ENCODE data around the gene ODF2. TPM values are rescaled to one million over a fixed set of nuclear protein-coding genes. Genes with fewer than 3 reads are reported as not detected.
A peak's percentile ranks its signal among the peaks of the same experiment; 100 is the strongest.

The ODF2 gene
- total and polyA plus RNA-seq, 9 donors: 9.7 to 26.5 (median 20.3) TPM

DNA sequence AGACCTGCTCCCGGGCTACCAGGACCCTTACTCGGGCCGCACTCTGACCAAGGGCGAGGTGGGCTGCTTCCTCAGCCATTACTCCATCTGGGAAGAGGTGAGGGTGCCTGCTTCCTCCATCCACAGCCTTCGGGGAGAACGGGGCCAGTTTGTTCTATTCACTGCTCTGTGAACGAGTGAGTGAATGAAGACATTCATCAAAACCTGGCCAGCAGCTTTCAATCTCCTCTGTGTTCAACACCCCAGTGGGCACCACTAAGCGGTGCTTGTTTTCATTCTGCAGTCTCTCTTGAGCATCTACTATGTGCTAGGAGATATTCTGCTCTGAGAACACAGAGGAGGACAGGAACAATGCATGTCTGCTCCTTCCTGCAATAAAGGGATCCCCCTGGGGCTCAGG, 24.6 kb upstream of the ODF2 start:
- Histone ChIP-seq H3K36me3 (no peaks in the 10 kb centered on the region), H3K27me3 (no peaks in the 10 kb centered on the region), H3K27ac (no peak overlapping the region), H3K4me3 (no peak overlapping the region), H3K4me1 (ENCODE audit: insufficient read depth) (no peaks in the 10 kb centered on the region), H3K9me3 (no peaks in the 10 kb centered on the region)
- no peak for TF ChIP-seq EP300 (IDR thresholded peaks at IDR 0.05)
- TF ChIP-seq, protein P1, sequence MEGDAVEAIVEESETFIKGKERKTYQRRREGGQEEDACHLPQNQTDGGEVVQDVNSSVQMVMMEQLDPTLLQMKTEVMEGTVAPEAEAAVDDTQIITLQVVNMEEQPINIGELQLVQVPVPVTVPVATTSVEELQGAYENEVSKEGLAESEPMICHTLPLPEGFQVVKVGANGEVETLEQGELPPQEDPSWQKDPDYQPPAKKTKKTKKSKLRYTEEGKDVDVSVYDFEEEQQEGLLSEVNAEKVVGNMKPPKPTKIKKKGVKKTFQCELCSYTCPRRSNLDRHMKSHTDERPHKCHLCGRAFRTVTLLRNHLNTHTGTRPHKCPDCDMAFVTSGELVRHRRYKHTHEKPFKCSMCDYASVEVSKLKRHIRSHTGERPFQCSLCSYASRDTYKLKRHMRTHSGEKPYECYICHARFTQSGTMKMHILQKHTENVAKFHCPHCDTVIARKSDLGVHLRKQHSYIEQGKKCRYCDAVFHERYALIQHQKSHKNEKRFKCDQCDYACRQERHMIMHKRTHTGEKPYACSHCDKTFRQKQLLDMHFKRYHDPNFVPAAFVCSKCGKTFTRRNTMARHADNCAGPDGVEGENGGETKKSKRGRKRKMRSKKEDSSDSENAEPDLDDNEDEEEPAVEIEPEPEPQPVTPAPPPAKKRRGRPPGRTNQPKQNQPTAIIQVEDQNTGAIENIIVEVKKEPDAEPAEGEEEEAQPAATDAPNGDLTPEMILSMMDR (IDR thresholded peaks at IDR 0.05): no peak
- 90 to 93% (median 93%) methylated on average over 8 of the region's 8 CpGs for WGBS, 3 donors
- DNase-seq: no peak
- intact Hi-C loops (cut with DNase I): no loop called here

DNA sequence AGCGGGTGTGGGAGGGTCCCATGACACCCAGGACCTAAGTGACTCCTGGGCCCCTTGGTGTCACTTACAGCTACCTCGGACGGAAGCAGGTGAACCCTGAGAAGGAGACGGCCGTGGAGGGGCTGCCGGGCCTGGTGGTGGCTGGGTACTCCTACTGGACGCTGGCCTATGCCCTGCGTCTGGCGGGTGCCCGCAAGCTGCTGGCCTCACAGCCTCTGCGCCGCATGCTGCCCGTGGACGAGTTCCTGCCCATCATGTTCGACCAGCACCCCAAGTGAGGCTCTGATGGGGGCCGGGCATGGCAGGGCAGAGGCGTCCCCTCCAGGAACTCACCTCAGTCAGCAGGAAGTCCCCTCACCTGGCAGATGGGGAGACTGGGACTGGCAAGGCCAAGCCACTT, 21.5 kb upstream of the ODF2 start:
- intact Hi-C loops (cut with DNase I): no loop called here
- 86 to 91% (median 90%) methylated on average over 14 to 17 of the region's 17 CpGs for whole genome bisulfite sequencing, 3 donors
- H3K9me3 ChIP-seq: no peaks in the 10 kb centered on the region
- TF ChIP-seq EP300 (IDR thresholded peaks at IDR 0.05) (no peak), POLR2A (IDR thresholded peaks at IDR 0.05) (no peak)
- TF ChIP-seq, protein P1 (IDR thresholded peaks at IDR 0.05): no peak
- no peaks in the 10 kb centered on the region for H3K36me3 ChIP-seq
- peaks cover 4% of the 10 kb centered on the region for H3K4me1 ChIP-seq (ENCODE audit: insufficient read depth)
- H3K27me3 ChIP-seq: no peaks in the 10 kb centered on the region
- no peak for DNase-seq
- no peak overlapping the region for H3K27ac ChIP-seq
- no peak overlapping the region for H3K4me3 ChIP-seq

DNA sequence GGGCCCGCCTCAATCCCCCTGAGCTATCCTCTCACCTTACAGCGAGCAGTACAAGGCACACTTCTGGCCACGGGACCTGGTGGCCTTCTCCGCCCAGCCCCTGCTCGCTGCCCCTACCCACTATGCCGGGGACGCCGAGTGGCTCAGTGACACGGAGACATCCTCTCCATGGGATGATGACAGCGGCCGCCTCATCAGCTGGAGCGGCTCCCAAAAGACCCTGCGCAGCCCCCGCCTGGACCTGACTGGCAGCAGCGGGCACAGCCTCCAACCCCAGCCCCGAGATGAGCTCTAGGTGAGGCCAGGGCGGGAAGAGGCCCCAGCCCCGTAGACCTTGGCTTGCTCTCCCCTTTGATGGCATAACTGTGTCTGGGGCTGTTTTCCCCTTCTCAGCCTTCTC, 20.2 kb upstream of the ODF2 start:
- H3K36me3 ChIP-seq: no peaks in the 10 kb centered on the region
- intact Hi-C loops (cut with DNase I): no loop called here
- H3K4me3 ChIP-seq: no peak overlapping the region
- TF ChIP-seq POLR2A (IDR thresholded peaks at IDR 0.05) (no peak), EP300 (IDR thresholded peaks at IDR 0.05) (no peak)
- TF ChIP-seq, protein P1 (IDR thresholded peaks at IDR 0.05): no peak
- H3K27ac ChIP-seq: no peak overlapping the region
- peaks cover 4% of the 10 kb centered on the region for H3K4me1 ChIP-seq (ENCODE audit: insufficient read depth)
- no peaks in the 10 kb centered on the region for H3K9me3 ChIP-seq
- DNase-seq: no peak
- no peaks in the 10 kb centered on the region for H3K27me3 ChIP-seq
- WGBS, 3 donors: 85 to 95% (median 86%) methylated on average over 18 of the region's 18 CpGs

DNA sequence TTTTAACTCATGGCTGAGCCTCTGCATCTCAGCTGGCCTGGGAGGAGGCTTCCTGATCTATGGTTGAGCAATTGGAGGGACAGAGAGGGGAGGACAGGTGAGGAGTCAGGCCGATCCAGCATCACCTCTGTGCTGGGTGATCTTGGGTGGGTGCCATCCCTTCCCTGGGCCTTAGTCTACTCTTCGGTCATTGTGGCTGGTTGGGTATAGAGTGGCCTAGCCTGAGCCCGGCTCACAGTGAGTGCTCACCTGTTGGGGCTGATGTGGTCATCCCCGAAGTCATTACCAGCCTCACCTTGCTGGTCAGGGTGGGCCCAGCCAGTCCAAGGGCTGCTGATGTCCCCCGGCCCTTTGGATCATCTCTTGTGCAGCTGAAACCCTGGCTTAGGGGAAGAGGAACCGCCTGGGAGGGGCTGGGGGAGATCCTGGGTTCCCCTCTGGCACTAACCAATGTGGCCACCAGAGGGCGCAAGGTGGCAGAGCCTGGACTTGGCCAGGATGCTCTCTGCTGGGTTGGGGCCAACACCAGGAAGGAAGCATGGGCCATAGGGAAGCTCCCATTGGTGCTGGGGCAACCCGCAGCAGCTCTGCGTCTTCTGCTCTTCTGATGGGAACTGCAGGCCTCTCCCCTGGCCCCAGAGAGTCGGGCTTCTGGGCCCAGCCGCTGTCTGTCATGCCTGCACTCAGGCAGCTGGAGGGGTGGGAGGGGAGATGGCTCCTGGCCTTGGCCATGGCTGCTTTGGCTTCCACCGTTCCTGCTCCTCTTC, 17.3 kb upstream of the ODF2 start:
- Histone ChIP-seq H3K27ac (no peak overlapping the region), H3K4me1 (ENCODE audit: insufficient read depth) (peaks cover 4% of the 10 kb centered on the region), H3K4me3 (no peak overlapping the region), H3K27me3 (no peaks in the 10 kb centered on the region), H3K9me3 (no peaks in the 10 kb centered on the region), H3K36me3 (no peaks in the 10 kb centered on the region)
- WGBS, 3 donors: 28 to 33% (median 33%) methylated on average over 11 to 12 of the region's 12 CpGs
- TF ChIP-seq POLR2A (IDR thresholded peaks at IDR 0.05): no peak
- TF ChIP-seq, protein P1 (IDR thresholded peaks at IDR 0.05): peak; percentile 88 to 97 (median 89)
- no peak for TF ChIP-seq EP300 (IDR thresholded peaks at IDR 0.05)
- intact Hi-C loops (cut with DNase I): no loop called here
- DNase-seq: peak; percentile 86 to 93 (median 90)

Data from ovary (tissue), 9 donors.